Testis (tissue), 2 donors: ENCODE measurements around the gene SLC35B1.

Experiments used
- CTCF ChIP-seq, 3 experiments: fragments of 450-650 bp in 2 of 3; fragments of 200-600 bp in 1 of 3; sonication (generic) in 1 of 3; IDR thresholded peaks; one replicate each; pipeline ENCODE4 v1.5.1; 2016 to 2019; ENCODE audit warnings: antibody characterized with exemption in 3 of 3, mild to moderate bottlenecking in 2 of 3, moderate library complexity in 1 of 3
- POLR2A ChIP-seq: fragments of 450-650 bp; IDR thresholded peaks from one replicate; pipeline ENCODE4 v1.6.1; 2017; ENCODE audit warnings: antibody characterized with exemption, mild to moderate bottlenecking, moderate library complexity

GRCh38 chr17:49755663-49756283 lies 48.0 kb upstream of the SLC35B1 start:
- no peak for TF ChIP-seq CTCF (IDR thresholded peaks at IDR 0.05)
- TF ChIP-seq POLR2A, result no peak
